Umbilical cord (tissue), 2 donors: ENCODE results near the gene GREB1L. TPM values are rescaled to one million over a fixed set of nuclear protein-coding genes. Genes with fewer than 3 reads are reported as not detected.
"Not testable (repeated sequence)": the region's sequence is repeated elsewhere in the genome, so short reads cannot be mapped to it uniquely, and the experiment has no call there.

ENCODE experiments used
- DNase-seq: peaks from one replicate; pipeline ENCODE4 v3.0.0-alpha.2; 2015; ENCODE audit warnings: low spot score
- total RNA-seq: library from RNA; depleted of rRNA; stranded (reverse); fragments of >200 nt; gene quantifications from one replicate; pipeline ENCODE4 v1.2.3, GENCODE V29; 2014; ENCODE audit warnings: low replicate concordance; ENCODE audit not compliant: insufficient read depth

GREB1L gene
- total RNA-seq, 1 donor from 2014 or later, result 14.9 TPM

GRCh38 chr18:21262979-21263378 is 20.9 kb downstream of the GREB1L start:
- DNase-seq, result no peak

GRCh38 chr18:21264651-21265050 is 22.6 kb downstream of the GREB1L start:
- DNase-seq, result no peak

GRCh38 chr18:21265971-21266673 is 24.1 kb downstream of the GREB1L start:
- no peak for DNase-seq

- DNase-seq, result no peak
Observed at GRCh38 chr18:21267400-21267799, 25.4 kb downstream of the GREB1L start.

GRCh38 chr18:21269349-21269748 is 27.3 kb downstream of the GREB1L start:
- no peak for DNase-seq

- no peak for DNase-seq
Observed at GRCh38 chr18:21270453-21270852, 28.4 kb downstream of the GREB1L start.

GRCh38 chr18:21272016-21272579 is 30.1 kb downstream of the GREB1L start:
- DNase-seq, result no peak

GRCh38 chr18:21273568-21273967 is 31.5 kb downstream of the GREB1L start:
- DNase-seq, result no peak

GRCh38 chr18:21275645-21276044 is 33.6 kb downstream of the GREB1L start:
- DNase-seq, result no peak

- DNase-seq, result no peak
Observed at GRCh38 chr18:21277578-21277977, 35.5 kb downstream of the GREB1L start.

GRCh38 chr18:21278218-21278617 is 36.2 kb downstream of the GREB1L start:
- not testable (repeated sequence) for DNase-seq

GRCh38 chr18:21281603-21282002 is 39.6 kb downstream of the GREB1L start:
- DNase-seq, result no peak

GRCh38 chr18:21284540-21284939 is 42.5 kb downstream of the GREB1L start:
- DNase-seq, result no peak

- no peak for DNase-seq
Observed at GRCh38 chr18:21289827-21290226, 47.8 kb downstream of the GREB1L start.

GRCh38 chr18:21291106-21291505 is 49.1 kb downstream of the GREB1L start:
- no peak for DNase-seq

- no peak for DNase-seq
Observed at GRCh38 chr18:21293479-21293878, 51.4 kb downstream of the GREB1L start.

GRCh38 chr18:21295101-21295500 is 53.1 kb downstream of the GREB1L start:
- no peak for DNase-seq

- no peak for DNase-seq
Observed at GRCh38 chr18:21296045-21296444, 54.0 kb downstream of the GREB1L start.

GRCh38 chr18:21298351-21298750 is 56.3 kb downstream of the GREB1L start:
- DNase-seq, result no peak

GRCh38 chr18:21300035-21300907 is 58.2 kb downstream of the GREB1L start:
- no peak for DNase-seq

GRCh38 chr18:21300908-21301200 is 58.8 kb downstream of the GREB1L start:
- no peak for DNase-seq

- no peak for DNase-seq
Observed at GRCh38 chr18:21303445-21303844, 61.4 kb downstream of the GREB1L start.

GRCh38 chr18:21303895-21304294 is 61.9 kb downstream of the GREB1L start:
- DNase-seq, result no peak
